MM.1S (cell line): ENCODE measurements around the gene ARMC10.
"Not testable (repeated sequence)": the region's sequence is repeated elsewhere in the genome, so short reads cannot be mapped to it uniquely, and the experiment has no call there.

Experiments
- DNase-seq: peaks from one replicate; pipeline ENCODE4 v3.0.0-alpha.2; 2015
- H2AFZ ChIP-seq: fragments of 300-600 bp; sonication (generic); 2 replicates; pipeline ENCODE4 v1.6.0; 2016; ENCODE audit warnings: antibody characterized with exemption, low read length
- H3F3A ChIP-seq: fragments of 300-600 bp; sonication (generic); 2 replicates; pipeline ENCODE4 v1.6.1; 2016; ENCODE audit warnings: mild to moderate bottlenecking, antibody characterized with exemption, low read length, moderate library complexity, mixed read lengths; ENCODE audit not compliant: insufficient read depth
- H3K27ac ChIP-seq: fragments of 300-600 bp; sonication (generic); 2 replicates; pipeline ENCODE4 v1.5.1; 2016; ENCODE audit warnings: mild to moderate bottlenecking, low read length
- H3K27me3 ChIP-seq: fragments of 300-600 bp; sonication (generic); replicated peaks from 2 replicates; pipeline ENCODE4 v1.6.0; 2016; ENCODE audit warnings: low read length; ENCODE audit not compliant: insufficient read depth
- H3K36me3 ChIP-seq: fragments of 300-600 bp; sonication (generic); replicated peaks from 2 replicates; pipeline ENCODE4 v1.6.1; 2016; ENCODE audit warnings: mild to moderate bottlenecking, low read length, mixed read lengths; ENCODE audit not compliant: insufficient read depth
- H3K4me1 ChIP-seq: fragments of 300-600 bp; sonication (generic); 2 replicates; pipeline ENCODE4 v1.6.1; 2016; ENCODE audit warnings: low read length, mixed read lengths
- H3K4me2 ChIP-seq: fragments of 300-600 bp; sonication (generic); 2 replicates; pipeline ENCODE4 v1.6.0; 2016; ENCODE audit warnings: low read depth, low read length
- H3K4me3 ChIP-seq: fragments of 300-600 bp; sonication (generic); 2 replicates; pipeline ENCODE4 v1.5.1; 2016; ENCODE audit warnings: low read length, mixed read lengths
- H3K79me2 ChIP-seq: fragments of 300-600 bp; sonication (generic); 2 replicates; pipeline ENCODE4 v1.6.1; 2016; ENCODE audit warnings: mixed run types, low read length, mixed read lengths
- H3K9ac ChIP-seq: fragments of 300-600 bp; sonication (generic); 2 replicates; pipeline ENCODE4 v1.6.1; 2016; ENCODE audit warnings: low read length, mixed read lengths
- H3K9me2 ChIP-seq: fragments of 300-600 bp; sonication (generic); replicated peaks from 2 replicates; pipeline ENCODE4 v1.6.1; 2016; ENCODE audit warnings: mild to moderate bottlenecking, low read length, mixed read lengths; ENCODE audit not compliant: insufficient read depth
- H3K9me3 ChIP-seq: fragments of 300-600 bp; sonication (generic); replicated peaks from 2 replicates; pipeline ENCODE4 v1.6.1; 2016; ENCODE audit warnings: mild to moderate bottlenecking, low read length, mixed read lengths; ENCODE audit not compliant: insufficient read depth
- H4K20me1 ChIP-seq: fragments of 300-600 bp; sonication (generic); 2 replicates; pipeline ENCODE4 v1.6.1; 2016; ENCODE audit warnings: mild to moderate bottlenecking, low read length, moderate library complexity, mixed read lengths; ENCODE audit not compliant: insufficient read depth
- EZH2 ChIP-seq: fragments of 300-600 bp; sonication (generic); optimal IDR thresholded peaks from 2 replicates; pipeline ENCODE3; 2017; ENCODE audit warnings: low read depth, mild to moderate bottlenecking, antibody characterized with exemption, low read length, mixed read lengths
- EZH2phosphoT487 ChIP-seq: fragments of 300-600 bp; sonication (generic); IDR thresholded peaks from 2 replicates; pipeline ENCODE4 v1.6.1; 2018; ENCODE audit warnings: antibody characterized with exemption, low read length
- TF ChIP-seq, protein P1 (sequence below): fragments of 300-600 bp; sonication (generic); IDR thresholded peaks from 2 replicates; pipeline ENCODE4 v1.5.1; 2016; ENCODE audit warnings: antibody characterized with exemption, low read length, mixed read lengths

ARMC10 gene

DNA sequence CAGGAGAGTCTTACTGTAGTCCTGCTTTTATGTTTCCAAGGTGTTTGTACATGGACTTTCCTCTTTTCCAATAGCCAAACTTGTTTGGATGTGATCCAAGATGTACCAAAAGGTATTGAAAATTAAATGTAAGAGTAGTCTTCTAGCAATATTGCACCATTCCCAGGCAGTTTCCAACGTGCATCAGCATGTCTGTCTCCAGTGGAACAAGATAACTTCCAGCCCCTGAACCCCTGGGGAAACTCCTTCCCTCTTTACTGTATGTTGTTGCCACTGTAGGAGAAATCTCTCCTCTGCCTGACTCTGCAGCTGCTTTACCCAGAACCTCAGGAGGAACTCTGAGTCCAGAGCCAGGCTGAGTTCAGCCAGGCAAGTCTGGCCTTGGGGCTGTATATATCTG is 18.5 kb downstream of the ARMC10 start:
- Histone ChIP-seq H3K9ac (no peak overlapping the region), H3K27me3 (no peaks in the 10 kb centered on the region), H4K20me1 (no peaks in the 10 kb centered on the region), H3K79me2 (no peaks in the 10 kb centered on the region), H2AFZ (no peak overlapping the region), H3K9me2 (no peaks in the 10 kb centered on the region), H3K36me3 (no peaks in the 10 kb centered on the region), H3F3A (no peaks in the 10 kb centered on the region), H3K4me2 (no peak overlapping the region), H3K27ac (no peak overlapping the region), H3K4me1 (no peaks in the 10 kb centered on the region), H3K4me3 (no peak overlapping the region), H3K9me3 (no peaks in the 10 kb centered on the region)
- TF ChIP-seq, protein P1, sequence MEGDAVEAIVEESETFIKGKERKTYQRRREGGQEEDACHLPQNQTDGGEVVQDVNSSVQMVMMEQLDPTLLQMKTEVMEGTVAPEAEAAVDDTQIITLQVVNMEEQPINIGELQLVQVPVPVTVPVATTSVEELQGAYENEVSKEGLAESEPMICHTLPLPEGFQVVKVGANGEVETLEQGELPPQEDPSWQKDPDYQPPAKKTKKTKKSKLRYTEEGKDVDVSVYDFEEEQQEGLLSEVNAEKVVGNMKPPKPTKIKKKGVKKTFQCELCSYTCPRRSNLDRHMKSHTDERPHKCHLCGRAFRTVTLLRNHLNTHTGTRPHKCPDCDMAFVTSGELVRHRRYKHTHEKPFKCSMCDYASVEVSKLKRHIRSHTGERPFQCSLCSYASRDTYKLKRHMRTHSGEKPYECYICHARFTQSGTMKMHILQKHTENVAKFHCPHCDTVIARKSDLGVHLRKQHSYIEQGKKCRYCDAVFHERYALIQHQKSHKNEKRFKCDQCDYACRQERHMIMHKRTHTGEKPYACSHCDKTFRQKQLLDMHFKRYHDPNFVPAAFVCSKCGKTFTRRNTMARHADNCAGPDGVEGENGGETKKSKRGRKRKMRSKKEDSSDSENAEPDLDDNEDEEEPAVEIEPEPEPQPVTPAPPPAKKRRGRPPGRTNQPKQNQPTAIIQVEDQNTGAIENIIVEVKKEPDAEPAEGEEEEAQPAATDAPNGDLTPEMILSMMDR: no peak
- TF ChIP-seq EZH2 (no peak), EZH2phosphoT487 (no peak)
- DNase-seq: no peak

DNA sequence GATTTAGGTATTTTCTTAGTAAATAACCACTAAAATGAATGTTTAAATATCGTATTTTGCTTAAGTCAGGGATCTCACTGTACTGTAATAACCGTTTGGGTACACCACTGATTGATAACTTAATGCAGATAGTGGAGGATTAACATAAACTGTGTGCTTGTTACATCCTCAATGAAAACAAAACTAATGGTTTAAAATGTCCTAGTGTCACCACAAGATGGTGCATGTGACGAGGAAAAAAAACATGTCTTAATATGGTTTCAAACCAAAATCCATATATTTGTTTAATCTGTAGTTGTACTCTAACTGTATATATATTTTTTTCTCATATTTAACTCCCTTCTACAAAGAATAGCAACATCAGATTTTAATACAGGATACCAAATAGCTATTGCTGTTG is 19.2 kb downstream of the ARMC10 start:
- Histone ChIP-seq H3K4me3 (no peak overlapping the region), H3K36me3 (no peaks in the 10 kb centered on the region), H2AFZ (no peak overlapping the region), H3K9ac (no peak overlapping the region), H3K9me2 (no peaks in the 10 kb centered on the region), H3K27ac (no peak overlapping the region), H3K27me3 (no peaks in the 10 kb centered on the region), H3F3A (no peaks in the 10 kb centered on the region), H3K4me2 (no peak overlapping the region), H3K4me1 (no peaks in the 10 kb centered on the region), H3K79me2 (no peaks in the 10 kb centered on the region), H3K9me3 (no peaks in the 10 kb centered on the region), H4K20me1 (no peaks in the 10 kb centered on the region)
- no peak for TF ChIP-seq EZH2phosphoT487
- TF ChIP-seq EZH2: no peak
- TF ChIP-seq, protein P1: no peak
- DNase-seq: no peak

DNA sequence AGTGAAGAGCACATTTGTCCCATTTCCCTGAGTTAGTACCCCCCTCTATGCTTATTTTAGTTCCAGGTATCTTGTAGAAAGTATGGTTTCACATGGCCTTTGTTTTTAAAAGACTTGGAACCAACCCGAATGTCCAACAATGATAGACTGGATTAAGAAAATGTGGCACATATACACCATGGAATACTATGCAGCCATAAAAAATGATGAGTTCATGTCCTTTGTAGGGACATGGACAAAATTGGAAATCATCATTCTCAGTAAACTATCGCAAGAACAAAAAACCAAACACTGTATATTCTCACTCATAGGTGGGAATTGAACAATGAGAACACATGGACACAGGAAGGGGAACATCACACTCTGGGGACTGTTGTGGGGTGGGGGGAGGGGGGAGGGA is 20.6 kb downstream of the ARMC10 start:
- H3K9me2 ChIP-seq, H3K9me3 ChIP-seq, H4K20me1 ChIP-seq, DNase-seq, H3K36me3 ChIP-seq, H3K79me2 ChIP-seq, H3K4me3 ChIP-seq, H3K27me3 ChIP-seq, H3K27ac ChIP-seq, H2AFZ ChIP-seq, H3F3A ChIP-seq, H3K9ac ChIP-seq, H3K4me1 ChIP-seq, H3K4me2 ChIP-seq: not testable (repeated sequence)

DNA sequence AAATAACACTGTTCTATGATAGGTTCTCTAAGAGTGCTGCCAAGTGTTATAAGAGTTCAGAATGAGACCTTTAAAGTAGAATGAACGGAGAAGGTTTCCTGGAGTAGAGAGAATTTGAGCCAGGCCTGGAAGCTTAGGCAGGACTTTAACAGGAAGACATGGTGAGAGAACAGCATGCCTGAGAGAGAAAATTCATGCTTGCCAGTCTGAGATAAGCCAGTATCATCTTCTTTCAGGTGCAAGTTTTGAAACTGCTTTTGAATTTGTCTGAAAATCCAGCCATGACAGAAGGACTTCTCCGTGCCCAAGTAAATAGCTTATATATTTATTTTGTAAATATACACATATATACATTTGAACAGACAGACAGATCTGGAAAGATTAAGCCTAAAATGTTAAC is 22.1 kb downstream of the ARMC10 start:
- no peak overlapping the region for H3K4me2 ChIP-seq
- H4K20me1 ChIP-seq: no peaks in the 10 kb centered on the region
- TF ChIP-seq EZH2 (no peak), EZH2phosphoT487 (no peak)
- TF ChIP-seq, protein P1: no peak

More for the DNA sequence above, 22.1 kb downstream of the ARMC10 start:
- no peak overlapping the region for H3K9ac ChIP-seq
- H3F3A ChIP-seq: no peaks in the 10 kb centered on the region
- H3K4me3 ChIP-seq: no peak overlapping the region
- H2AFZ ChIP-seq: no peak overlapping the region
- no peaks in the 10 kb centered on the region for H3K36me3 ChIP-seq
- H3K9me2 ChIP-seq: no peaks in the 10 kb centered on the region
- H3K27me3 ChIP-seq: no peaks in the 10 kb centered on the region
- no peak overlapping the region for H3K27ac ChIP-seq
- no peaks in the 10 kb centered on the region for H3K4me1 ChIP-seq
- no peak for DNase-seq
- H3K79me2 ChIP-seq: no peaks in the 10 kb centered on the region
- H3K9me3 ChIP-seq: no peaks in the 10 kb centered on the region
